ENCODE measurements around the gene PDPN.

GRCh38 chr1:13618483-13618882 is 34.9 kb downstream of the PDPN start:
- TF ChIP-seq ELK1 (IDR thresholded peaks at IDR 0.05; ENCODE audit: borderline replicate concordance, low read depth, low read length): no peak
- no peak for TF ChIP-seq USF2 (IDR thresholded peaks at IDR 0.05; ENCODE audit: low read depth, low read length)
- no peak for TF ChIP-seq MAFK (IDR thresholded peaks at IDR 0.05; ENCODE audit: low read depth, low read length)
- no peak for TF ChIP-seq CTCF (conservative IDR thresholded peaks at IDR 0.05; ENCODE audit: low read depth, low read length)
- no peak for TF ChIP-seq RAD21 (IDR thresholded peaks at IDR 0.05; ENCODE audit: low read length)
- TF ChIP-seq MXI1 (IDR thresholded peaks at IDR 0.05; ENCODE audit: borderline replicate concordance, low read depth, low read length): no peak
- TF ChIP-seq POLR2A (IDR thresholded peaks at IDR 0.05; ENCODE audit: low read depth, low read length): no peak
- TF ChIP-seq FOS (IDR thresholded peaks at IDR 0.05; ENCODE audit: low read depth, low read length): no peak
- TF ChIP-seq CEBPB (IDR thresholded peaks at IDR 0.05; ENCODE audit: low read depth, low read length): no peak
- TF ChIP-seq RFX5 (IDR thresholded peaks at IDR 0.05; ENCODE audit: low read depth, low read length): no peak

Data from IMR-90 (cell line).